ENCODE results near the gene GMCL1. TPM values are rescaled to one million over a fixed set of nuclear protein-coding genes. Genes with fewer than 3 reads are reported as not detected.
A peak's percentile ranks its signal among the peaks of the same experiment; 100 is the strongest.
"Not testable (repeated sequence)": the region's sequence is repeated elsewhere in the genome, so short reads cannot be mapped to it uniquely, and the experiment has no call there.

The GMCL1 gene
- total RNA-seq, 6 donors from 2014 or later, result 11.9 to 23.1 (median 17.5) TPM

- TF ChIP-seq EP300 (IDR thresholded peaks at IDR 0.05) (no peak), POLR2AphosphoS5 (IDR thresholded peaks at IDR 0.05) (no peak), POLR2A (IDR thresholded peaks at IDR 0.05) (no peak), CTCF (IDR thresholded peaks at IDR 0.05) (no peak)
- no peaks in the 10 kb centered on the region for H3K36me3 ChIP-seq
- H3K4me1 ChIP-seq, result peaks cover 18 to 30% (median 24%) of the 10 kb centered on the region in 4 donors
- DNase-seq (no peak), ATAC-seq (ENCODE audit: low FRiP score in 2 of 2) (peak in 1 of 2 donors; percentile 2)
- H3K27me3 ChIP-seq, result no peaks in the 10 kb centered on the region
- H3K27ac ChIP-seq, result peak overlapping the region; percentile 88 to 94 (median 94)
- 10 to 11% methylated on average over 7 of the region's 7 CpGs for WGBS, 2 donors
- peak overlapping the region; percentile 31 to 99 (median 88) for H3K4me3 ChIP-seq
- no peaks in the 10 kb centered on the region for H3K9me3 ChIP-seq
Measured at GRCh38 chr2:69828938-69829255, 563 bp upstream of the GMCL1 start.

GRCh38 chr2:69830045-69830905, 815 bp downstream of the GMCL1 start:
- H3K4me1 ChIP-seq, result peaks cover 18 to 30% (median 24%) of the 10 kb centered on the region in 4 donors
- no peaks in the 10 kb centered on the region for H3K36me3 ChIP-seq
- 1 to 10% methylated on average over 4 to 21 of the region's 45 CpGs for WGBS, 2 donors
- no peaks in the 10 kb centered on the region for H3K9me3 ChIP-seq
- peak; percentile 63 to 90 for DNase-seq
- peak overlapping the region; percentile 88 to 94 (median 94) for H3K27ac ChIP-seq
- ATAC-seq (ENCODE audit: low FRiP score in 2 of 2), result peak; percentile 53 to 56
- H3K4me3 ChIP-seq, result peak overlapping the region; percentile 79 to 99 (median 98)
- H3K27me3 ChIP-seq, result no peaks in the 10 kb centered on the region
- TF ChIP-seq POLR2A (IDR thresholded peaks at IDR 0.05) (no peak), EP300 (IDR thresholded peaks at IDR 0.05) (no peak), CTCF (IDR thresholded peaks at IDR 0.05) (no peak), POLR2AphosphoS5 (IDR thresholded peaks at IDR 0.05) (no peak)

- peak in 1 of 2 donors; percentile 25 for DNase-seq
- 87% methylated on average over 13 of the region's 13 CpGs for WGBS, 2 donors
Measured at GRCh38 chr2:69830906-69831241, 1.4 kb downstream of the GMCL1 start.

GRCh38 chr2:69831354-69831905, 2.0 kb downstream of the GMCL1 start:
- WGBS, 2 donors, result 93 to 97% methylated on average over 6 of the region's 6 CpGs
- Histone ChIP-seq H3K27ac (no peak overlapping the region), H3K4me3 (no peak overlapping the region)

More at GRCh38 chr2:69830906-69831241, 1.4 kb downstream of the GMCL1 start:
- not testable (repeated sequence) for H3K27me3 ChIP-seq; ATAC-seq (ENCODE audit: low FRiP score in 2 of 2); H3K27ac ChIP-seq; H3K9me3 ChIP-seq; H3K36me3 ChIP-seq
- H3K4me1 ChIP-seq, result peaks cover 18 to 30% (median 24%) of the 10 kb centered on the region in 4 donors
- H3K4me3 ChIP-seq, result peak overlapping the region in 3 of 4 donors; percentile 79 to 99 (median 98)

More at GRCh38 chr2:69831354-69831905, 2.0 kb downstream of the GMCL1 start:
- peaks cover 18 to 30% (median 24%) of the 10 kb centered on the region in 4 donors for H3K4me1 ChIP-seq
- ATAC-seq (ENCODE audit: low FRiP score in 2 of 2) (no peak), DNase-seq (no peak)
- no peaks in the 10 kb centered on the region for H3K27me3 ChIP-seq
- no peaks in the 10 kb centered on the region for H3K36me3 ChIP-seq
- TF ChIP-seq POLR2AphosphoS5 (IDR thresholded peaks at IDR 0.05) (no peak), CTCF (IDR thresholded peaks at IDR 0.05) (no peak), POLR2A (IDR thresholded peaks at IDR 0.05) (no peak), EP300 (IDR thresholded peaks at IDR 0.05) (no peak)
- no peaks in the 10 kb centered on the region for H3K9me3 ChIP-seq
